Prostate gland (tissue), 2 donors: Measurements from ENCODE around the gene OR4C3.

Experiments used
- CTCF ChIP-seq, 4 experiments: fragments of 200-600 bp in 2 of 4; fragments of 450-650 bp in 2 of 4; sonication (generic) in 2 of 4; IDR thresholded peaks; 1 replicate in 3 of 4; 2 replicates in 1 of 4; pipeline ENCODE4 v1.5.1; 2016 to 2019; ENCODE audit warnings: antibody characterized with exemption in 4 of 4, mild to moderate bottlenecking in 2 of 4, moderate library complexity in 2 of 4
- POLR2A ChIP-seq: fragments of 450-650 bp; IDR thresholded peaks from one replicate; pipeline ENCODE4 v1.6.1; 2016; ENCODE audit warnings: antibody characterized with exemption, mild to moderate bottlenecking
- POLR2AphosphoS5 ChIP-seq: sonication (generic); formaldehyde crosslinking; IDR thresholded peaks from one replicate; pipeline ENCODE4 v1.6.1; 2017; ENCODE audit warnings: antibody characterized with exemption

DNA sequence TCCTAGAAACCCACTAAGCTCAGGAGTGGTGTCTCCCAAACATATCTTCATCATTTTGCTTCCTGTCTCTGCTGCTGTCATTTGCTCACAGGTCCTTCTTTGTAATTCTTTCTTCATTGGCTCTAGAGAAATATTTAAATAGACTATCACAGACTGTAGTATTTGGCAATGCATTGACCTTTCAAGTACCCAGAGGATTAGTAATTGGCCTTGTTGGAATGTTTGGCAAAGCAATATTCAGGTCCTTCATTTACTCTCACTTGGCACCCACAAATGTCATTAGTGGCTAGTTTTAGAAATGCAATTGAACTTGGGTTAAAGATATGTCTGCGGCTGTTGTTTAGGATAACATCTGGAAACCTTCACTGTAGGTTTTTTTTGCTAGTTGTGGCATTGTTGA, 30.0 kb downstream of the OR4C3 start:
- TF ChIP-seq CTCF (IDR thresholded peaks at IDR 0.05) (no peak), POLR2A (no peak), POLR2AphosphoS5 (no peak)
